ENCODE data around the gene SLC12A8. TPM values are rescaled to one million over a fixed set of nuclear protein-coding genes. Genes with fewer than 3 reads are reported as not detected.

Gene SLC12A8
- total and polyA plus RNA-seq, 2 donors (not counting 1 experiment from before 2014, with no cell fraction given), result 0.57 to 1.1 TPM

DNA sequence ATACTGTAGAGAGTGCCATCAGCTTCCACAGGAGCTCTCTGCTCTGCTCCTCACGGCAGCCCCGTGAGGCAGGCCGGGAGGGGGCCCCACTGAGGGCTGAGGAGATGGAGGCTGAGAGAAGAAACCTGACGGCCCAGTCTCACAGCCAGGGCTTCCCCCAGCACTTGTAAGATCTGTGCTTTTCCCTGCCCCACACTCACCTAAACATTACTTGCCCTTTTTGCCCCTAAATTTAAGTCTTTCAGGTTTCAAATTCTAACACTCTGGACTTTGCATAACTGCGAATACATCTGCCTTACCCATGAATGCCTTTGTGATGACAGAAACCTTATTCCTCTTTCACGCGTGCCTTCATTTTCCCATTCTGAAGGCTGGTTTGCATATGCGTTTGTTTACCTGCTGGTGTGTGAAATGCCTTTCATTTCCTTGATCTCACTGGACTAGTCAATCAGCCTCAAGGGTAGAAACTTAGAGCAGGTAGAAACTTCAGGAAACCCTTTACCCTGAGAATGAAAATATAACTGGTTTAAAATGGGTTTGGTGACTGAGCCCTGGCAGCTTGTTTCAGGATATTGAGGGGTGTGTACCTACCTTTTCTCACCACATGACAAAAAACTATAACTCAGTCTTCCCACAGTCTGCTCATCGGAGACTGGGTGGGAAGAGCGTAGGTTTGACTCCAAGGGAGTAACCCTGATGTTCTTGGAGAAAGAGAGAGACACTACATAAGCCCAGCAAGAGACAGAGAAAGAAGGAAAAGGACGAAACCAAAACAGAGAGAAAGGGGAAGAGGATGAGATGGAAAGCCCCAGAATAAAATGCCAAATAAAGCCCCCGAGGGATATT is 20.1 kb downstream of the SLC12A8 start:
- H2AFZ ChIP-seq (ENCODE audit: insufficient read depth, low read depth, low read length, poor library complexity, severe bottlenecking), result peak overlapping the region; percentile 57

More for the DNA sequence above, 20.1 kb downstream of the SLC12A8 start:
- ATAC-seq (ENCODE audit: low read depth) (peak; percentile 63), DNase-seq (peak; percentile 43)
- Histone ChIP-seq H4K20me1 (ENCODE audit: control insufficient read depth, insufficient read depth, low read length, poor library complexity, severe bottlenecking) (no peaks in the 10 kb centered on the region), H3K79me2 (ENCODE audit: control insufficient read depth, insufficient read depth, low read length) (no peaks in the 10 kb centered on the region), H3K36me3 (replicated peaks in 1 of 2; ENCODE audit: control extremely low read depth in 1 of 2, control insufficient read depth in 1 of 2, extremely low read depth in 1 of 2, insufficient read depth in 2 of 2, low read length in 1 of 2) (no peaks in the 10 kb centered on the region), H3K27me3 (replicated peaks in 1 of 4; ENCODE audit: control extremely low read depth in 1 of 4, control insufficient read depth in 3 of 4, insufficient read depth in 4 of 4, low read length in 3 of 4) (no peaks in the 10 kb centered on the region), H3K4me2 (replicated peaks; ENCODE audit: low read depth, low read length, poor library complexity, severe bottlenecking) (peak overlapping the region; percentile 48), H3K4me3 (ENCODE audit: control extremely low read depth in 1 of 5, extremely low read depth in 1 of 5, insufficient read depth in 1 of 5, low read depth in 2 of 5, low read length in 4 of 5) (no peak overlapping the region), H3K9me3 (ENCODE audit: control extremely low read depth in 1 of 3, control insufficient read depth in 2 of 3, insufficient read depth in 1 of 3, low read length in 2 of 3) (peaks cover 0 to 2% (median 0%) of the 10 kb centered on the region in 3 donors), H3K9ac (ENCODE audit: low read length) (peak overlapping the region; percentile 15), H3K27ac (ENCODE audit: low read length in 2 of 2) (no peak overlapping the region), H3K4me1 (ENCODE audit: control insufficient read depth in 2 of 2, insufficient read depth in 2 of 2, low read length in 2 of 2) (peaks cover 0 to 11% of the 10 kb centered on the region in 2 donors)
- intact Hi-C loops (cut with micrococcal nuclease), result no loop called here
- H3K4me1 Mint-ChIP-seq, result peaks cover 13% of the 10 kb centered on the region
- peak overlapping the region; percentile 12 for H3K27ac Mint-ChIP-seq
- H3K27me3 Mint-ChIP-seq, result no peaks in the 10 kb centered on the region
- CTCF ChIA-PET, result no interaction called here
- WGBS (ENCODE audit: insufficient coverage), result 43% methylated on average over 6 of the region's 12 CpGs
- H3K9me3 Mint-ChIP-seq (ENCODE audit: insufficient read depth), result no peaks in the 10 kb centered on the region
- POLR2A ChIA-PET, result interaction anchor here (0.7 kb wide), 1 partner anchor 13 kb away, joined by 4 read pairs; no protein-coding TSS in a partner anchor
- H3K4me3 Mint-ChIP-seq, result peak overlapping the region; percentile 66
- TF ChIP-seq, protein P1, sequence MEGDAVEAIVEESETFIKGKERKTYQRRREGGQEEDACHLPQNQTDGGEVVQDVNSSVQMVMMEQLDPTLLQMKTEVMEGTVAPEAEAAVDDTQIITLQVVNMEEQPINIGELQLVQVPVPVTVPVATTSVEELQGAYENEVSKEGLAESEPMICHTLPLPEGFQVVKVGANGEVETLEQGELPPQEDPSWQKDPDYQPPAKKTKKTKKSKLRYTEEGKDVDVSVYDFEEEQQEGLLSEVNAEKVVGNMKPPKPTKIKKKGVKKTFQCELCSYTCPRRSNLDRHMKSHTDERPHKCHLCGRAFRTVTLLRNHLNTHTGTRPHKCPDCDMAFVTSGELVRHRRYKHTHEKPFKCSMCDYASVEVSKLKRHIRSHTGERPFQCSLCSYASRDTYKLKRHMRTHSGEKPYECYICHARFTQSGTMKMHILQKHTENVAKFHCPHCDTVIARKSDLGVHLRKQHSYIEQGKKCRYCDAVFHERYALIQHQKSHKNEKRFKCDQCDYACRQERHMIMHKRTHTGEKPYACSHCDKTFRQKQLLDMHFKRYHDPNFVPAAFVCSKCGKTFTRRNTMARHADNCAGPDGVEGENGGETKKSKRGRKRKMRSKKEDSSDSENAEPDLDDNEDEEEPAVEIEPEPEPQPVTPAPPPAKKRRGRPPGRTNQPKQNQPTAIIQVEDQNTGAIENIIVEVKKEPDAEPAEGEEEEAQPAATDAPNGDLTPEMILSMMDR (IDR thresholded peaks at IDR 0.05), result peak; percentile 23
- TF ChIP-seq EZH2 (IDR thresholded peaks at IDR 0.05; ENCODE audit: borderline replicate concordance, insufficient read depth, low read depth, low read length, poor library complexity, severe bottlenecking), result no peak

Data from B cell (primary cell).